Measurements from ENCODE around the gene PRPSAP1.

PRPSAP1 gene

GRCh38 chr17:76386966-76387765 lies 33.5 kb upstream of the PRPSAP1 start:
- TF ChIP-seq GATA2 (IDR thresholded peaks at IDR 0.05; ENCODE audit: low read depth, low read length) (0 out of 2 replicates have a peak, but pooled peaks have one; percentile 1), GATA3 (IDR thresholded peaks at IDR 0.05; ENCODE audit: low read depth, low read length) (no peak)

- TF ChIP-seq GATA3 (IDR thresholded peaks at IDR 0.05; ENCODE audit: low read depth, low read length) (no peak), GATA2 (IDR thresholded peaks at IDR 0.05; ENCODE audit: low read depth, low read length) (no peak)
These were observed 32.4 kb upstream of the PRPSAP1 start for GRCh38 chr17:76385892-76386786.

DNA sequence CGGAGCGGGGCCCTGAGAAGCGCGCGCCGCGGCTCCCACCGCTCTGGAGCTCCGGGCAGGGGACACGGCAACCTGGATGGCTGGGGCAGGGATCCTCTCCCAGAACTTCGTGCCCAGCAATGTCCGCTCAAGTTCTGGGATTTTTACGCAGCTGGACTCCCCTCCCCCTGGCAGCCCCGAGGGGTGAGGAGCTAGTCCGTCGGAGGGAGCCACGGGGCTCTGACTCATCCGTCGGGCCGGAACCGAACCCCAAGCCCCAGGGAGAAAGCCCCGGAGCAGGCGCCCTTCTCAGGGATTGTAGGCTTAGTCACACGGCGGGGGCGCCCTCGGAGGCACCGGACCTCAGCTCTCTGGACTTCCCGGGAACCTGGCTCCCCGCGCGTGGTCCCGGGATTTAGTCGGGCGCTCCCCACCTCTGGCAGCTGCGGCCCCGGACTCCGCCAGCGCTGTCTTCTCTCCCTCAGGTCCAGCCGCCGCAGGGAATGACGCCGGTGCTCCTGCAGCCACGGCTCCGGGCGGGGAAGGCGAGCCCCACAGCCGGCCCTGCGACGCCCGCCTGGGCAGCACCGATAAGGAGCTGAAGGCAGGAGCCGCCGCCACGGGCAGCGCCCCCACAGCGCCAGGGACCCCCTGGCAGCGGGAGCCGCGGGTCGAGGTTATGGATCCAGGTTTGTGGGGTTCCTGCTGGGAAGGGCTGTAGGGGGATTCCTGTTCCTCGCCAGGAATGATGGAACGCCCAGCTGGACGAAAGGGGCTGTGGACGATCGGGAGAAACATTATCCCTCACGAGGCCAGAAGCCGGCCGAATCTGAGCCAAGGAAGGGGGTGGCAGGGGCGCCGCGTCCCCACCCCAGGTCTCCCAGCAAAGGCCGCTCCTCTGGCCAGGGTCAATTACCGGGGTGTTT lies 31.5 kb upstream of the PRPSAP1 start:
- TF ChIP-seq GATA3 (IDR thresholded peaks at IDR 0.05; ENCODE audit: low read depth, low read length) (no peak), GATA2 (IDR thresholded peaks at IDR 0.05; ENCODE audit: low read depth, low read length) (no peak)

DNA sequence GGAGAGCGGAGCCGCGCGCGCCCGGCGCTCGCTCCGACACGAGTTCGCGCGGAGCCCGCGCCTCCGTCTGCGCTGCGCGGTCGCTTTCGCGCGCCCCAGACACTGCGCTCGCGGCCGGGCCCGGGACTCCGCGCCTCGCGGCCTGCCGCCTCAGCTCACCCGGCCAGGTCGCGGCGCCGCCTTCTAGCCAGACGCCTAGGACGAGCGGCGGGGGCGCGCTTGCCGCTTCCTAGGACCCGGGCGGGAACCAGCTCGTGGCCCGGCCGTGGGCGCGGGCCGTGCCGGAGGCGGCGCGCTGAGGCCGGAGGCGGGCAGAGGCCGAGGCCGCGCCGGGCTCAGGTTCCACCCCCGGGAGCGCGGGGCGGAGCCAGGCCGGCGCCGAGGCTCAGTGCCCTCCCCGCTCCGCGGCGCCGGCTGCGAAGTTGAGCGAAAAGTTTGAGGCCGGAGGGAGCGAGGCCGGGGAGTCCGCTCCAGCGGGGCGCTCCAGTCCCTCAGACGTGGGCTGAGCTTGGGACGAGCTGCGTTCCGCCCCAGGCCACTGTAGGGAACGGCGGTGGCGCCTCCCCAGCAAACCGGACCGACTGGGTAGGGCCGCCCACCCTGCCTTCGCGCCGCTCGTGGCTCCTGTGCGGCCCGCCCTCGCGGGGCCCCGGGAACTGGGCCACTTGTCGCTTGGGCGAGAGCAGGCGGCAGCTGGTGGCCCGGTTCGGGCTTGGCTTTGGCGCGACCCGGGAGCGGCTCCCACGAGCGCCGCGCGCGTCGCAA lies 30.7 kb upstream of the PRPSAP1 start, which contains the start of gene SPHK1:
TSS of gene SPHK1 (plus strand) at position 388 of the 765 bp plus-strand sequence. CDS start 1,036 bp downstream, outside the sequence.
- TF ChIP-seq GATA3 (IDR thresholded peaks at IDR 0.05; ENCODE audit: low read depth, low read length): no peak
- no peak for TF ChIP-seq GATA2 (IDR thresholded peaks at IDR 0.05; ENCODE audit: low read depth, low read length)

DNA sequence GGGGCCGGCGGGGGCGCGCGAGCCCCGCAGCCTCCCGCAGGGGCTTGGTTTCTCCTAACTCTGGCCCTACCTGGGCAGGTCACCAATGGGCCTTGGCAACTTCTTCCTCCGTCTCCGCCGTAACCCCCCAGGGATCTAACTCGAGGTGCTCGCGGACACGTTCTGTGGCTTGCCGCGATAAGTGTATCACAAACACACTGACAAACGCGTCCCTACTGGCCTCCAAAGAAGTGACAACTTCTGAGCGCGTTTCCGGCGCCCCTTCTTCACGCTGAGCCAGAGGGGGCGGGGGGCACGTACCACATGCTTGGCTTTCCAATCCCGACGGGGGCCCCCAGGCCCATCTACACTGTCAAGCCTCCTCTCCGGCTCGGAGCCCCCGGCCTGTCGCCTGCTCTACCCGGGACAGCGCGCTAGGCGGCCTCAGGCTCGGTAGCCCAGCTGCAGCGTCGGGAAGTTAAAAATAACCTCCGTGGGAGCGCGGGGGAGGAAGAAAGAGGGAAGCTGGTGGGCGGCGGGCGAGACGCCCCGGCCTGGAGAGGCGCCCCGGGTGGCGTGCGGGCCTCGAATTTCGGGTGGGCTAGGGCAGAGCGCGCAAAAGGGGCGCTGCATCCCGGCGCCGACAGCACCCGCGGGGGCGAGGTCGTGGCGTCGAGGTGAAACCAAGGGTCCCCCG lies 30.0 kb upstream of the PRPSAP1 start:
- TF ChIP-seq GATA2 (IDR thresholded peaks at IDR 0.05; ENCODE audit: low read depth, low read length) (no peak), GATA3 (IDR thresholded peaks at IDR 0.05; ENCODE audit: low read depth, low read length) (no peak)

DNA sequence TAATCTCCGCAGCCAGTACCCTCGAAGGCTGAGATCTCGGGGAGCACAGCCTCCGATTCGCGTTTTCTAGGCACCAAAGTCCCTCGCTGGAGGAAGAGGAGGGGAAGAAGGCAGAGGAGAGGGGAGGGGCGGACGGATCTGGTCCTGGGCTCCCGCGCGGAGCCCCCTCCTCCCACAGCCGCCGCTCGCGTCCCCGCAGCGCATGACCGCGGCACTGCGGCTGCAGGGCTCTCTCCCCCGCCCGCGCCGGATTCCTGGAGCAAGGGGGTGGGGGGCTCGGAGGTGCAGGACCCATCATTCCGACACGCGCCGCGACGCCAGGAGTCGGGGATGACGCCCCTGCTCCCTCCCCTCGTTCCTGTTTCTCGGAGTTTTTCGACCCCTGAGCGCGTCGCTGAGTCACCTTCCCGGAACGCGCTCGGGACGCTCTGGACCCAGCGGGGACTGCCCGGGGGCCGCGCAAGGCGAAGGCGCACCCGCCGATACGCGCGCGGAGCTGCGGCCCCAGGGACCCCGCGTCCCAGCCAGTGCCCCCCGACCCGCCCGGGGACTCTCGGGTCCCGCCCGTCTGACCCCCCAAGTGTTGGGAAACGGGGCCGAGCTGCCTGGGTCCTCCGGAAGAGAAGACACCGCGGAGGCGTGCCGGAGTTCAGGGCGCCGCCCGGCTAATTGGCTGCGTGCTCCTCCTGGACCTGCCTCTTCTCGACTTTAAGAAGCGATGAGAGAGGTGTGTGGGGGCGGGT lies 29.3 kb upstream of the PRPSAP1 start:
- no peak for TF ChIP-seq GATA3 (IDR thresholded peaks at IDR 0.05; ENCODE audit: low read depth, low read length)
- TF ChIP-seq GATA2 (IDR thresholded peaks at IDR 0.05; ENCODE audit: low read depth, low read length): no peak

GRCh38 chr17:76382351-76382802 lies 28.7 kb upstream of the PRPSAP1 start:
- TF ChIP-seq GATA3 (IDR thresholded peaks at IDR 0.05; ENCODE audit: low read depth, low read length) (no peak), GATA2 (IDR thresholded peaks at IDR 0.05; ENCODE audit: low read depth, low read length) (no peak)

DNA sequence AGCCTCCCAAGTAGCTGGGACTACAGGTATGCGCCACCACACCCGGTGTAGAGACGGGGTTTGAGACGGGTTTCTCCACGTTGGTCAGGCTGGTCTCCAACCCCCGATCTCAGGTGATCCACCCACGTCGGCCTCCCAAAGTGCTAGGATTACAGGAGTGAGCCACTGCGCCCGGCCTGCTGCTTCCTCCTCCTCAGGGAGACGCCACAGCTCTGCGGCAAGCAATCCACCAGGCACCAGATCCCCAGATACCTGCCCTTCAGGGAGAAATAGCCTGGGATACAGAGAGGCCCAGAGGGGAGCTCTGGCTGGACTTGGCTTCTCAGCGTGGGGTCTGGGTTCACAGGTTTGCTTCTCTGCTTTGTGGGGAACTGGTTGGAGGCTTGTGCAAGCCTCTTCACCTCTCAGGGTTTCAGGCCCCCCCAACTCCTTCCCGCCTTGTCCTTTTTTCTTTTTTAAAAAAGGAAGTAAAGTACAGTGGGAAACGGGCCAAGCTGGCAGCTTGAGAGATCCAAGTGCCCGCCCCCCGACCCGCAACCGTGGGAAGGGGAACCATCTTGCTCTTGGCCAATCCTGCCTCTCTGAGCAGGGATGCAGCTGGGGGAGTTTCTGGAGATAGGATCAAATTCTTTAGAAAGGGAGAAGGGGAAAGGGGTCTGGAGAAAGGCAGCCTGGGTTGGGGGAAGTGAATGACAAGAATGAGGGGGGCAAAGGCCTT lies 28.1 kb upstream of the PRPSAP1 start:
- no peak for TF ChIP-seq GATA2 (IDR thresholded peaks at IDR 0.05; ENCODE audit: low read depth, low read length)
- TF ChIP-seq GATA3 (IDR thresholded peaks at IDR 0.05; ENCODE audit: low read depth, low read length): no peak

DNA sequence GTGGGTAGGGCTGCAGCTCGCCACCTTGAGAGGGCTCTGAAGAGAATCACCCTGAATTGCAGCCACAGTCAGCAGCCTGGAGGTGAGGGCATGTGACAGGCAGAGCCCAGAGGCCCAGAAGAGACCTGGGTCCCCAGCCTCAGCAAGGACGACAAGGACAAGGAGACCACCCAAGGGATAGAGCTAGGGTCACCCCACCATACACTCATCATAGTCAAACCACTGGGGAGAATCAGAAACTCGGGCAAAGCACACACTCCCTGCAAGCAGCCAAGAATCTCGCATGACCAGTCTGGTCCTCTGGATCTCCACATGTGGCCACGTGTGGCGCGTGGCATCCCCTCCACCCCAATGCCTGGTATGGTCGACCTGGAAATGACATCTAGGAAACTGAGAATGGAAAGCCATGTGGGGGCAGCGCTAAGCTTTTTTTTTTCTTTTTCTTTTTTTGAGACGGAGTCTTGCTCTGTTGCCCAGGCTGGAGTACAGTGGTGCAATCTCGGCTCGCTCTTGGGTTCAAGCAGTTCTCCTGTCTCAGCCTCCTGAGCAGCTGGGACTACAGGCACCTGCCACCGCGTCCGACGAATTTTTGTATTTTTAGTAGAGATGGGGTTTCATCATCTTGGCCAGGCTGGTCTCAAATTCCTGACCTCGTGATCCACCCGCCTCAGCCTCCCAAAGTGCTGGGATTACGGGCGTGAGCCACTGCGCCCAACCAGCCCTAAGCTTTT lies 26.1 kb upstream of the PRPSAP1 start:
- no peak for TF ChIP-seq GATA3 (IDR thresholded peaks at IDR 0.05; ENCODE audit: low read depth, low read length)
- no peak for TF ChIP-seq GATA2 (IDR thresholded peaks at IDR 0.05; ENCODE audit: low read depth, low read length)

DNA sequence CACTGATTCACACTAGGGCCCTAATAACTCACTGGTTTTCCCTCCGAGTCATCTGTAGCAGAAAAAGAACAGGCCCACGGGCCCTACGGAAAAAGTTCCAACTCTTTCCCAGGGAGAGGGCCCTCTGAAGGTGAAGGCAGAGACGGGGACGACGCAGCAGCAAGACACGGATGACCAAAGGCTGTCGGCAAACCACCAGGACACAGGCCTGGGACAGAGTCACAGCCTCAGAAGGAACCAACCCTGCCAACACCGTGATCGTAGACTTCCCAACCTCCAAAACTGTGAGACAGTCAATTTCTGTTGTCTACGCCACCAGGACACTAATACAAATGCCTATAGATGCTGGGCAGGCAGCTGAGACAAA lies 25.5 kb upstream of the PRPSAP1 start:
- TF ChIP-seq GATA2 (IDR thresholded peaks at IDR 0.05; ENCODE audit: low read depth, low read length) (no peak), GATA3 (IDR thresholded peaks at IDR 0.05; ENCODE audit: low read depth, low read length) (no peak)
